ENCODE measurements around the gene CPTP.
"Not testable (repeated sequence)": the region's sequence is repeated elsewhere in the genome, so short reads cannot be mapped to it uniquely, and the experiment has no call there.

Gene CPTP

DNA sequence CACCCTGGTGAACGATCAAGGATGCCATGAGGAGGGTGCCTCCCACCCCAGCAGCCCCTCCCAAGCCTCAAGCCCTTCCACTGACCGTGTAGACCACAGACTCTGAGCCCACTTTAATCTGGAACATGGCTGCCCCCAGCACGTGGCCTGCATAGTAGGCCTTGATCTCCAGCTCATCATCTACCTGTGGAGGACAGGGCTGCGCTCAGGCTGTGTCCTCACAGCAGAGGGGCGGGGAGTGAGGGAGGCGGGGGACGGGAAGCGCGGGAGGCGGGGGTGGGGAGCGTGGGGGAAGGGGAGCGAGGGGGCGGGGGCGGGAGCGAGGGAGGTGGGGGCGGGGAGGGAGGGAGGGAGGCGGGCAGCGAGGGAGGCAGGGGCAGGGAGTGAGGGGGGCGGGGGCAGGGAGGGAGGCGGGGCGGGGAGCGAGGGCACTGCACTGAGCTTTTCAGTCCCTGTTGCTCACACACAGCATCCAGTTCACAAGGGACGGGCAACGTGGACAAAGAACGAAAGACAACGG lies 9.1 kb upstream of the CPTP start:
- Histone ChIP-seq H3F3A (ENCODE audit: control insufficient read depth, insufficient read depth) (peaks cover 11% of the 10 kb centered on the region; the same call in 1 of the 2 replicates), H3K4me2 (ENCODE audit: low read length) (no peak overlapping the region), H3K79me2 (ENCODE audit: control insufficient read depth, low read length) (peaks cover 29% of the 10 kb centered on the region), H3K9me2 (replicated peaks; ENCODE audit: control insufficient read depth, low read length) (no peaks in the 10 kb centered on the region), H3K36me3 (ENCODE audit: control insufficient read depth, low read length) (peaks cover 75% of the 10 kb centered on the region), H3K4me3 (ENCODE audit: low read length) (no peak overlapping the region), H3K27me3 (ENCODE audit: control insufficient read depth, low read length) (no peaks in the 10 kb centered on the region), H3K4me1 (ENCODE audit: control insufficient read depth, low read length) (no peaks in the 10 kb centered on the region), H3K27ac (ENCODE audit: low read depth, low read length) (no peak overlapping the region), H4K20me1 (ENCODE audit: control insufficient read depth, insufficient read depth, low read depth, low read length) (0 out of 2 replicates have a peak, but pooled peaks cover 3% of the 10 kb centered on the region), H3K9me3 (ENCODE audit: control insufficient read depth, insufficient read depth, low read length) (no peaks in the 10 kb centered on the region)
- no peak for TF ChIP-seq EZH2phosphoT487 (IDR thresholded peaks at IDR 0.05; ENCODE audit: borderline replicate concordance, low read length)
- TF ChIP-seq, protein P1, sequence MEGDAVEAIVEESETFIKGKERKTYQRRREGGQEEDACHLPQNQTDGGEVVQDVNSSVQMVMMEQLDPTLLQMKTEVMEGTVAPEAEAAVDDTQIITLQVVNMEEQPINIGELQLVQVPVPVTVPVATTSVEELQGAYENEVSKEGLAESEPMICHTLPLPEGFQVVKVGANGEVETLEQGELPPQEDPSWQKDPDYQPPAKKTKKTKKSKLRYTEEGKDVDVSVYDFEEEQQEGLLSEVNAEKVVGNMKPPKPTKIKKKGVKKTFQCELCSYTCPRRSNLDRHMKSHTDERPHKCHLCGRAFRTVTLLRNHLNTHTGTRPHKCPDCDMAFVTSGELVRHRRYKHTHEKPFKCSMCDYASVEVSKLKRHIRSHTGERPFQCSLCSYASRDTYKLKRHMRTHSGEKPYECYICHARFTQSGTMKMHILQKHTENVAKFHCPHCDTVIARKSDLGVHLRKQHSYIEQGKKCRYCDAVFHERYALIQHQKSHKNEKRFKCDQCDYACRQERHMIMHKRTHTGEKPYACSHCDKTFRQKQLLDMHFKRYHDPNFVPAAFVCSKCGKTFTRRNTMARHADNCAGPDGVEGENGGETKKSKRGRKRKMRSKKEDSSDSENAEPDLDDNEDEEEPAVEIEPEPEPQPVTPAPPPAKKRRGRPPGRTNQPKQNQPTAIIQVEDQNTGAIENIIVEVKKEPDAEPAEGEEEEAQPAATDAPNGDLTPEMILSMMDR (IDR thresholded peaks at IDR 0.05; ENCODE audit: low read depth, low read length, poor library complexity, severe bottlenecking) = no peak

DNA sequence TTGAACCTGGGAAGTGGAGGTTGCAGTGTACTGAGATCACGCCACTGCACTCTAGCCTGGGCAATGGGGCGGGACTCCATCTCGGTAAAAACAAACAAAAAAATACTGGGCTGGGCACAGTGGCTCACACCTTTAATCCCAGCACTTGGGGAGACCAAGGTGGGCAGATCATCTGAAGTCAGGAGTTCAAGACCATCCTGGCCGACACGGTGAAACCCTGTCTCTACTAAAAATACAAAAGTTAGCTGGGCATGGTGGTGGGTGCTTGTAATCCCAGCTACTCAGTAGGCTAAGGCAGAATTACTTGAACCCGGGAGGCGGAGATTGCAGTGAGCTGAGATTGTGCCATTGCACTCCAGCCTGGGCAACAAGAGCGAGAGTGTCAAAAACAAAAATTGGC lies 8.4 kb upstream of the CPTP start:
- H3K9me2 ChIP-seq (replicated peaks; ENCODE audit: control insufficient read depth, low read length); H3K27me3 ChIP-seq (ENCODE audit: control insufficient read depth, low read length); H3K4me2 ChIP-seq (ENCODE audit: low read length); H4K20me1 ChIP-seq (ENCODE audit: control insufficient read depth, insufficient read depth, low read depth, low read length); H3K9me3 ChIP-seq (ENCODE audit: control insufficient read depth, insufficient read depth, low read length); H3K4me3 ChIP-seq (ENCODE audit: low read length); H3K4me1 ChIP-seq (ENCODE audit: control insufficient read depth, low read length); H3K27ac ChIP-seq (ENCODE audit: low read depth, low read length): not testable (repeated sequence)
- H3F3A ChIP-seq (ENCODE audit: control insufficient read depth, insufficient read depth) = peaks cover 11% of the 10 kb centered on the region; the same call in 1 of the 2 replicates
- H3K36me3 ChIP-seq (ENCODE audit: control insufficient read depth, low read length) = peaks cover 75% of the 10 kb centered on the region
- H3K79me2 ChIP-seq (ENCODE audit: control insufficient read depth, low read length) = peaks cover 36% of the 10 kb centered on the region

DNA sequence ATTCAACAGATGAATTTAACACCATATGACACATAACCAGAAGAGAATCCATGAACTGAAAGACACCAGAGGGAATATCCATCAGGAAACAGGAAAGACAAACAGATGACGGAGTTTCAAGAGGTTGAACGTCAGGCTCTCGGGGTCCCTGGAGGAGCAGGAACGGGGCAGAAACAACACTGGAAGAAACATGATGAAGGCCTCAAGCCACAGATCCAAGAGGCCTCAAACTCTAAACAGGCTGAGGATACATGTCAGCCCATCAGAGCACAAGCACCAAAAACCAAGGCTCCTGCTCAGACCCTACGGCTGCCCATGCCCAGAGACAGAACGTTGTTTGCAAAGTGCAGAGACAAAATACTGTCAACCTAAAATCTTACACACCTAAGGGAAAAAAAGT lies 7.2 kb upstream of the CPTP start:
- H3K36me3 ChIP-seq (ENCODE audit: control insufficient read depth, low read length) = peaks cover 76% of the 10 kb centered on the region
- H3K79me2 ChIP-seq (ENCODE audit: control insufficient read depth, low read length) = peaks cover 47% of the 10 kb centered on the region
- no peaks in the 10 kb centered on the region for H3K9me3 ChIP-seq (ENCODE audit: control insufficient read depth, insufficient read depth, low read length)
- TF ChIP-seq, protein P1 (IDR thresholded peaks at IDR 0.05; ENCODE audit: low read depth, low read length, poor library complexity, severe bottlenecking) = no peak
- H3K27ac ChIP-seq (ENCODE audit: low read depth, low read length) = no peak overlapping the region
- H3K27me3 ChIP-seq (ENCODE audit: control insufficient read depth, low read length) = no peaks in the 10 kb centered on the region
- 0 out of 2 replicates have a peak, but pooled peaks cover 2% of the 10 kb centered on the region for H3K4me1 ChIP-seq (ENCODE audit: control insufficient read depth, low read length)
- peaks cover 9% of the 10 kb centered on the region; the same call in 1 of the 2 replicates for H3F3A ChIP-seq (ENCODE audit: control insufficient read depth, insufficient read depth)
- H3K4me3 ChIP-seq (ENCODE audit: low read length) = no peak overlapping the region
- H4K20me1 ChIP-seq (ENCODE audit: control insufficient read depth, insufficient read depth, low read depth, low read length) = peaks cover 14% of the 10 kb centered on the region; the same call in 1 of the 2 replicates
- no peak overlapping the region for H3K4me2 ChIP-seq (ENCODE audit: low read length)
- no peaks in the 10 kb centered on the region for H3K9me2 ChIP-seq (replicated peaks; ENCODE audit: control insufficient read depth, low read length)

DNA sequence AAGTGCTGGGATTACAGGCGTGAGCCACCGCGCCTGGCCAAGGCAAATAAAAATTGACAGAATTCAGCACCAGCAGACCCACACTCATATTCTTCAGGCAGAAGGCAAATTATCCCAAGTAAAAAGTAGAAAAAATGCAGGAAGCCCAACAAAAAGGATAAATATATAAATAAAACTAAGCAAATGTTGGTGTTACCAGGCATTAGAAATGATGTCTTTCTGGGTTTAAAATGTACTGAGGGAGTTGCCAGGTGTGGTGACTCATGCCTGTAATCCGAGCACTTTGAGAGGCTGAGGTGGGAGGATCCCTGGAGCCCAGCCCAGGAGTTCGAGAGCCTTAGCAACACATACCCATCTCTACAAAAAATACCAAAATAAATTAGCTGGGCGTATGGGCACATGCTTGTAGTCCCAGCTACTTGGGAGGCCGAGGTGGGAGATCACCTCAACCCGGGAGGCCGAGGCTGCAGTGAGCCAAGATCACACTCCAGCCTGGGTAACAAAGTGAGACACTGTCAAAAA lies 6.4 kb upstream of the CPTP start:
- Histone ChIP-seq H3F3A (ENCODE audit: control insufficient read depth, insufficient read depth) (peaks cover 9% of the 10 kb centered on the region; the same call in 1 of the 2 replicates), H3K4me2 (ENCODE audit: low read length) (no peak overlapping the region), H3K4me3 (ENCODE audit: low read length) (no peak overlapping the region), H3K4me1 (ENCODE audit: control insufficient read depth, low read length) (peaks cover 6% of the 10 kb centered on the region), H3K27me3 (ENCODE audit: control insufficient read depth, low read length) (no peaks in the 10 kb centered on the region), H4K20me1 (ENCODE audit: control insufficient read depth, insufficient read depth, low read depth, low read length) (peaks cover 18% of the 10 kb centered on the region), H3K27ac (ENCODE audit: low read depth, low read length) (no peak overlapping the region), H3K9me2 (replicated peaks; ENCODE audit: control insufficient read depth, low read length) (no peaks in the 10 kb centered on the region), H3K36me3 (ENCODE audit: control insufficient read depth, low read length) (peaks cover 72% of the 10 kb centered on the region), H3K9me3 (ENCODE audit: control insufficient read depth, insufficient read depth, low read length) (no peaks in the 10 kb centered on the region), H3K79me2 (ENCODE audit: control insufficient read depth, low read length) (peaks cover 54% of the 10 kb centered on the region)
- TF ChIP-seq, protein P1 (IDR thresholded peaks at IDR 0.05; ENCODE audit: low read depth, low read length, poor library complexity, severe bottlenecking) = no peak
- TF ChIP-seq EZH2phosphoT487 (IDR thresholded peaks at IDR 0.05; ENCODE audit: borderline replicate concordance, low read length) = no peak

All from DOHH2 (cell line).